ENCODE data around the gene RFX8.
"Not testable (repeated sequence)": the region's sequence is repeated elsewhere in the genome, so short reads cannot be mapped to it uniquely, and the experiment has no call there.

The RFX8 gene

GRCh38 chr2:101485856-101486255 is 10.9 kb upstream of the RFX8 start:
- DNase-seq, result no peak

GRCh38 chr2:101480764-101481163 is 5.9 kb upstream of the RFX8 start:
- no peak for DNase-seq

GRCh38 chr2:101479810-101480209 is 4.9 kb upstream of the RFX8 start:
- DNase-seq, result no peak

GRCh38 chr2:101479328-101479727 is 4.4 kb upstream of the RFX8 start:
- DNase-seq, result peak; percentile 28

- DNase-seq, result no peak
Observed at GRCh38 chr2:101478181-101479001, 3.5 kb upstream of the RFX8 start.

- no peak for DNase-seq
Observed at GRCh38 chr2:101477556-101477955, 2.6 kb upstream of the RFX8 start.

GRCh38 chr2:101476605-101477208 is 1.8 kb upstream of the RFX8 start:
- no peak for DNase-seq

- DNase-seq, result no peak
Observed at GRCh38 chr2:101473911-101474701, 806 bp downstream of the RFX8 start.

- DNase-seq, result no peak
Observed at GRCh38 chr2:101473591-101473910, 1.4 kb downstream of the RFX8 start.

GRCh38 chr2:101469863-101470262 is 5.0 kb downstream of the RFX8 start:
- no peak for DNase-seq

- DNase-seq, result peak; percentile 30
Observed at GRCh38 chr2:101467306-101467705, 7.6 kb downstream of the RFX8 start.

- DNase-seq, result peak; percentile 27
Observed at GRCh38 chr2:101466426-101466825, 8.5 kb downstream of the RFX8 start.

GRCh38 chr2:101464841-101465240 is 10.1 kb downstream of the RFX8 start:
- DNase-seq, result no peak

- DNase-seq, result no peak
Observed at GRCh38 chr2:101463911-101464641, 10.8 kb downstream of the RFX8 start.

- DNase-seq, result no peak
Observed at GRCh38 chr2:101463421-101463820, 11.5 kb downstream of the RFX8 start.

GRCh38 chr2:101461381-101461780 is 13.5 kb downstream of the RFX8 start:
- no peak for DNase-seq

GRCh38 chr2:101454408-101454807 is 20.5 kb downstream of the RFX8 start:
- DNase-seq, result not testable (repeated sequence)

GRCh38 chr2:101450965-101451364 is 23.9 kb downstream of the RFX8 start:
- no peak for DNase-seq

GRCh38 chr2:101446869-101447268 is 28.0 kb downstream of the RFX8 start:
- no peak for DNase-seq

GRCh38 chr2:101442667-101443061 is 32.2 kb downstream of the RFX8 start:
- no peak for DNase-seq

- DNase-seq, result no peak
Observed at GRCh38 chr2:101442042-101442666, 32.8 kb downstream of the RFX8 start.

GRCh38 chr2:101440127-101440738 is 34.7 kb downstream of the RFX8 start:
- DNase-seq, result no peak
